ENCODE data around the gene CALML3.

Gene CALML3

DNA sequence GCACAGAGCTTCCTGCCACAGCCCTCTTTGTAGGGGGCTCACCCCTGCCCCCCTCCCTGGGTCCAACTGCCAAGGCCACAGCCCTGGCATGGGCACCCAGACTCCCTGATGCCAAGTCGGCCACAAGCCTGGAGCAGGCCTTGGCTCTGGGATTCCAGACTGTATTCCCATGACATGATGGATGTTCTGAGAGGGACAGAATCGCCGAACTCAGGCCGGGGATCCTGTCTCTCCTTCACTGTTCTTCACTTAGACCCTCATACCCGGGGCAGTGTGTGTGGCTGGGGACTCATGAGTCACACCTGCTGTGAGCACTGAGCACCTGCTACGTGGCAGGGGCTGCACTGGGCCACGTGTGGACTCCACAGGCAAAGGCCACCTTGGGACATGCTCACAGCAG is 33.3 kb upstream of the CALML3 start:
- DNase-seq (ENCODE audit: low read depth): no peak

DNA sequence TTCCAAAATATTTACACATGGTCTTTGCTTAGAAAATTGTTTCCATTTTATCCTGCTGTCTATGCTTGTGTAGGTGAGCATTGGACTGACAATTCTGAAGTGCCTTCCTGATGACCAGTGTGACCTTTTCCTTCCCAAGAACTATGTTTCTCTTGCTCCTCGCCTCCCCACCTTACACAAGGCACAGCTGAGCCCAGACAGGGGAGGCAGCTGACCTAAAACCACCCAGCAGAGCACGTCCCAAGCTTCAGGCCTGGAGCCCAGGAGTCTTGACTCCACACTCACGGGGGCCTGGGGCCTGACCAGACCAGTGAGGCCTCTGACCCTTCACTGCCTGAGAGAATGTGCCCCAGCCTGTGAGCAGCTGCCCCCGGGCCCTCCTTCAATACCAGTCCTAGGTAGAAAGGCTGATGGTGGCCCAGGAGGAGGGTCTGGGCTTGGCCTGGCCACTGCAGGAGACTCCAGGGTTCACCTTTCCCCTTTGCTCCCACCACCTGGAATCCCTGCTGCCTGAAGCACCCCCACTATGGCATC is 32.4 kb upstream of the CALML3 start:
- DNase-seq (ENCODE audit: low read depth): no peak

GRCh38 chr10:5492929-5493576 is 31.7 kb upstream of the CALML3 start:
- DNase-seq (ENCODE audit: low read depth): no peak

- DNase-seq (ENCODE audit: low read depth): no peak
Observed at GRCh38 chr10:5493691-5494090, 31.1 kb upstream of the CALML3 start.

- no peak for DNase-seq (ENCODE audit: low read depth)
Observed at GRCh38 chr10:5494611-5495010, 30.1 kb upstream of the CALML3 start.

- no peak for DNase-seq (ENCODE audit: low read depth)
Observed at GRCh38 chr10:5496261-5497250, 28.2 kb upstream of the CALML3 start.

DNA sequence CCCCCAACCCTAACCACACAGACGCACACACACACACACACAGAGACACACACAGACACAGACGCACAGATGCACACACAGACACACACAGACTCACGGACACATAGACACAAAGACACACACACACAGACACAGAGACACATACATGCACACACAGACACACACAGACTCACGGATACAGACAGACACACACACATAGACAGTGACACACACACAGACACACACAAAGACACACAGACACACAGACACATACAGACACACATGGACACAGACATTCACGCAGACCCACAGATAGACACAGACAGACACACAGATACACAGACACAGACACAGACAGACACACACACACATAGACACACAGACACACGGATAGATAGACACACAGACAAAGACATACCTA is 27.5 kb upstream of the CALML3 start:
- DNase-seq (ENCODE audit: low read depth): no peak

GRCh38 chr10:5497948-5498730 is 26.6 kb upstream of the CALML3 start:
- DNase-seq (ENCODE audit: low read depth): no peak

- no peak for DNase-seq (ENCODE audit: low read depth)
Observed at GRCh38 chr10:5498791-5499492, 25.8 kb upstream of the CALML3 start.

DNA sequence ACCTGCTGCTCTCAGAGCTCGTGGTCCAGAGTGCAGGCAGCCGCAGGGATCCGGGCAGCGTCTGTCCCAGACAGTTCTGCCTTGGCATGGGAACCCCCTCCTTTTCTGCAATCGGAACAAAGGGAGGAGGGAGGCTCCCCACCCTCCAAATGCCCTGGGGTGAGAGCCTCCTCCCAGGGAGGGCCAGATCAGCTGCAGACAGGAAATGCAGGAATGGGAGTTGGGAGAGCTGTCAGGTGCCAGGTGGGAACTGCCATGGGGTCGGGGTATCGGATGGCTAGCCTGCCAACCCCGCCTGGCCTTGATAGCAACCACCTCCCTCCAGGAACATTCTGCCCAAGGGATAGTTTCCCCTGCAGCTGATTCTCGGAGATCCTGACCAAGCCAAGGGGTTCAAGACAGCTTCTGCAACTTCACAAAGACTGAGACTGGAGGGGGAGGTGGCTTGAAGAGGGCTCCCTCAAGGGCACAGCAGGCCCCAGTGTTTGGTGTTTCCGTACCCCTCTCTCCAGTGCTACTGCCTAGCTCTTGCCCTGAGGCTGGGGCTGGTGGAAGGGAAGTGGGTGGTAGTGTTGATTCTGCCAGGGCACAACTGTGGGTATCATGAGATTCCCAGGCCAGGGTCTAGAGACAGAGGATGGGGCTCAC is 25.1 kb upstream of the CALML3 start, which contains the start of gene CALML5:
CALML5 (minus strand) TSS at position 78 of the 648 bp plus-strand sequence. CDS start 132 bp downstream, outside the sequence.
- DNase-seq (ENCODE audit: low read depth): no peak

DNA sequence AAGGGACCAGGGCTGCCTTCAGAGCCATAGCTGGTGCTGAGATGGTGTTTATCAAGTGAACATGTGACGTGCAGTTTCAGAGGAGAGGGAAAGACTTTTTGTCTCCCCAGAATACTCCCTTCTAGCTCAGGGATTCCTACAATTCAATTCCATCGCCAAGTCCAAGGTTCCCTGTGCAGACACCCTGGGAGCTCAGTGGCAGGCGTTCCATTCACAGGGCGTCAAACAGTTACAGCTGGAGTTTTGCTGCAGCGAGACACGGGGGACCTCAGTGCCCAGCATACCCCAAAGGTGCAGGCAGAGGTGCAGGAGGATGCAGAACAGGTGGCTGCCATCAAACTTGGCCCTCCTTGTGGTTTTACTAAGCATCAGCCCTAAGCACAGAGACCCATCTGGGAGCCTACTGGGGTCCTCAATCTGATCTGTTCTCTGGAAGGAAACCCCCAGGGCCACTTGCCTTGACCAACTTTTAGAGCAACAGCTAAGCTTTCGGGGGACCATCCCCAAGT is 24.5 kb upstream of the CALML3 start:
- DNase-seq (ENCODE audit: low read depth): no peak

DNA sequence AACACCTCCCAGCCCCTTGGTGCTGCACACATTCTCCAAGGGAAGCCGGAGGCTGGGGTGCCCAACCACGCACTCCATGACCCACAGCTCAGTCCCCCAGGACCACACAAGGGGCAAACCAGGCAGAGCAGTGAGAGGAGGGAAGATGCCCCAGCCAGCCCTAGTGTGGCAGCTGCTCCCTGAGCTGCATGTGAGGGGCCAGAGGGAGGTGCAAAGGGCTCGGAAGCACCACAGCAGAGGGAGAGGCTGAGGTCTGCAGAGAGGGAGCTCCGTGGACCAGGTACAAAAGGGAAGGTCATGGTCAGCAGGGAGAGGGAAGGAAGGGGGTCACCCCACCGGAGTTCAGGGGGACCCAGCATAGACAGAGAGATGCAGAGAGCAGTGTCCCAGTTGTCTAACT is 23.9 kb upstream of the CALML3 start:
- no peak for DNase-seq (ENCODE audit: low read depth)

- DNase-seq (ENCODE audit: low read depth): no peak
Observed at GRCh38 chr10:5502061-5502521, 22.7 kb upstream of the CALML3 start.

DNA sequence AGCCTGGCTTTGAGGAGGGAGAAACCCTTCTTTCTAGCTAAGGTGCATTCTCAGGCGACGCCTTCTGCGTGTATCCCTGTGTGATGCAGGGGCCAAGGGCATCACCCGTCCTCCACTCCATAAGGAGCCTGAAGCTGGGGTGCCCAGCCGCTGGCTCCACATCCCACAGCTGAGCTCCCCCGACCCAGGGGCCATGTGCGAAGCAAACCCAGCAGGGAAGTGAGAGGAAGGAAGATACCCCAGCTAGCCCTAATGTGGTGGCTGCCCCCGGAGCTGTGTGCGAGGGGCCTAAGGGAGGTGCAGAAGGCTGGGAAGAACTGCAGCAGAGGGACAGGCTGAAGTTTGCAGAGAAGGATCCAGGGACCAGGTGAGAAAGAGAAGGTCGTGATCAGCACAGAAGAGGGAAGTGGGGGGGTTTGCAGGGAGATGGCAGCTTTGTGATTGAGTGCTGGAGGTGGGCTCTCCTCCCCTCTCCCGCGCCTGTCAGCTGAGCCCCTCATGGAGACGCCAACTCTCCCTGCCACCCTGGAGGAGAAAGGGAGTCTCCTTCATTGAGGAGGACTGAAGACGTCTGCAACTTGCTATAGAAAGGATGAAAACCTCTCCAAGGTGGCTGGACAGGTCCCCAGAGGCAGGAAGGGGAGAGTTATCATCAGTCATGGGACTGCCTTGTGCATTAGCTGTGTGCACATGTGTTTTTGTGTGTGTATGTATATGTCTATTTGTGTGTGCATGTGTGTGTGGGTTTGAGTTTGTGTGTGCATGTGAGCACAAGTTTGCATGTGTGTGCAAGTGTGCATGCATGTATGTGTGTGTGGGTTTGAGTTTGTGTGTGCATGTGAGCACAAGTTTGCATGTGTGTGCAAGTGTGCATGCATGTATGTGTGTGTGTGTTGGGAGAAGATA is 21.9 kb upstream of the CALML3 start:
- DNase-seq (ENCODE audit: low read depth): no peak

DNA sequence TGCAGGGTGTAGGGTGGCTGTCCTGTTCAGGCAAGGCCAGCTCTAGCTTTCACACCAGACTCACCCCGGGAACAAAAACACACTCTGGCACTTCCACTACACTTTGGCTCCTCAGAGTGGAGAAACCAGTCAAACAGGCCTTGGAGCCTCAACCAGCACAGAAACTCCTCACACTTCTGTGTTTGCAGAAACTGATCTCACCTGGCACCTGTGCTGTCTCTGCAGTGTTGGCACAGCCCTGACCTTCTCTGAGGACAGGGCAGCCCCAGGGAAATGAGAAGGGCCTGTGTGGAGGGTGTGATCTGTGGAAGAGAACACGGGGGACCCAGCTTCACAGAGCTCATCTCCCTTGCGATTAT is 21.3 kb upstream of the CALML3 start:
- no peak for DNase-seq (ENCODE audit: low read depth)

DNA sequence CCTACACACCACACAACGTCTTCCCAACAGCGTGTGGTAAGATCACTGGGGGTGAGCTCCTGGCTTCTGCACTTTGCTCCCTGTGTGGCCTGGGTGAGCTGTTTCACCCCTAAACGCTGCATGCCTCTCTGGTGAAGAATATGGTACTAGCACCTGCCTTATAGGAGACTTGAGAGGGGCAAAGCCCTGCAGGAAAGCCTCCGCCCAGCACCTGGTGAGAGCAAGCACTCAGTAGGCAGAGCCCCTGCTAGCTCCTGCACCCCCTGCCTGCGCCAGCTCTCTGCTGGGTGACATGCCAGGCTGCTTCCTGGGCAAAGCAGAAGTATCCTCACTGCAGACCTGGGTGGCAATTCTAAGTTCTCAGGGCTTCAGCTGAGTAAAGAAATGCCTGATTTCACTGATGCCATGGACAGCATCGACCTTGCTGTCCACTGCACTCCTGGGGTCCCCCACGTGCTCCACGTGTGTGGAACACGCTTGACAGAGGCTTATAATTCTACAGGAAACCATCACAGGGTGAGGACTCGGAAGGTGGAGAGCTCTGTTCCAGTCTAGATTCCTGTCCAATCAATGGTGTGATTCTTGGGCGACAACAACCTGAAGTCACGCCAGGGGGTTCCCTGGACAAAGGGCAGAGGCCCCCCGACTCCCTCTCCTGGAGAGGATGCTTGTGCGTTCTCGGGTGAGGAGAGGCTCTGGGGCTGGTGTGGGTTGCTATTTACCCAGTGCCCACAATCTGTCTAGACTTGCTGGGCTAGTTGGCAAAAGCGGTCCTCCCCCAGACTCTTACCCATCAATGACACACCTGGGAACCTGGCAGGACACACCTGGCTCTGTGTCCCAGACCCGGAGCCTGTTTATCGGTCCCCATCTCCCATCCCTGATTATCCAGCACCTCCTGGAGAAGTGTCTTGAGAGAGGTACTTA is 20.4 kb upstream of the CALML3 start:
- DNase-seq (ENCODE audit: low read depth): no peak

DNA sequence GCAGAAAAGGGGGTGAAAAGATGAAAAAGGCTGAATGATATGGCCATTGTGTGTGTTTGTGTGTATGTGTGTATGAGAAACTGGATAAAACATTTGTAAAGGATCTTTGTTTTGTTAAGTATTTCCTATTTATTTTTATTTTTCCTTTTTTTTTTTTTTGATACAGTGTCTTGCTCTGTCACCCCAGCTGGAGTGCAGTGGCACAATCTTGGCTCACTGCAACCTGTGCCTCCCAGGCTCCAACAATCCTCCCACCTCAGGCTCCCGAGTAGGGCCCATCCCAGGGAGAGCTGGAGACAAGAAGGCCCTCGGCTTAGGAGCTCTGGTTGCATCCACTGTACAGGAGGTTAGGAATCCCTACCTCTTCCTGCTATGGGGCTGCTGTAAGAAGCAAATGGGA is 18.5 kb upstream of the CALML3 start:
- DNase-seq (ENCODE audit: low read depth): no peak
